HG03175 (cell line): ENCODE measurements around the gene ANTXR1.

ENCODE experiments used
- ATAC-seq: cut with Tn5 transposase; IDR thresholded peaks from one replicate; pipeline ENCODE4 v1.9.1; 2021; ENCODE audit warnings: mild to moderate bottlenecking, moderate library complexity; ENCODE audit not compliant: unreplicated experiment

The ANTXR1 gene

DNA sequence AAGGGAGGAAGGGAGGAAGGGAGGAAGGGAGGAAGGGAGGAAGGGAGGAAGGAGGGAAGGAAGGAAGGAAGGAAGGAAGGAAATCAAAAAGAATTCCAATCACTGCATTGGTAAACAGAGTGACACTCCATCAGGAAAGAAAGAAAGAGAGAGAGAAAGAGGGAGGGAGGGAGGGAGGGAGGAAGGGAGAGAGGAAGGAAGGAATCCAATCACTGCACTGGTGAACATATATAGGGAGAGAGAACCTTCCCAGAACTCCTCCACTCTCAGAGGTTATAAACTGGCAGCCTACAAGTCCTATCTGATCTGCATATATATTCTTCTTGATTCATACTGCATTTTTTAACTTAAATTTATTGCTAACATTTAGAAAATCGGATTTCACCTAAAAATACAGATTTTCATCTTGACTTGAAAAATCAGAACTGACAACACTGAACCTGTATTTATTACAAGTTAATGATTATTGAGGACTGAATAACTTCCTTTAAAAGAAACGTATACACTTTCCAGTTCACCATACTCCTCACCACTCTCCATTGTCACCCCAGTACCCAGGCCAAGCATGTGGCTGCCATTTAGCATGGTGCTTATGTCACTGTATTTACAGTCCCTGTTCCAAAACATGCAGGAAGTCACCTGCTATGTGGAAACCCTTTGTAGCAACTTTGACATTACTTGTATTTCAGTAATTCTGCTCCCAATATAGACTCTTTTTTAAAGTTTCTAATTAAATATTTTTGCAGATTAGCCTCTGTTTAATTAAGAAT, 83.5 kb downstream of the ANTXR1 start:
- no peak for ATAC-seq

- no peak for ATAC-seq
These were observed 84.2 kb downstream of the ANTXR1 start for GRCh38 chr2:69097148-69097610.

- ATAC-seq, result no peak
These were observed 85.1 kb downstream of the ANTXR1 start for GRCh38 chr2:69097891-69098655.

- no peak for ATAC-seq
These were observed 86.6 kb downstream of the ANTXR1 start for GRCh38 chr2:69099541-69099940.

GRCh38 chr2:69100220-69100723, 87.3 kb downstream of the ANTXR1 start:
- ATAC-seq, result no peak

DNA sequence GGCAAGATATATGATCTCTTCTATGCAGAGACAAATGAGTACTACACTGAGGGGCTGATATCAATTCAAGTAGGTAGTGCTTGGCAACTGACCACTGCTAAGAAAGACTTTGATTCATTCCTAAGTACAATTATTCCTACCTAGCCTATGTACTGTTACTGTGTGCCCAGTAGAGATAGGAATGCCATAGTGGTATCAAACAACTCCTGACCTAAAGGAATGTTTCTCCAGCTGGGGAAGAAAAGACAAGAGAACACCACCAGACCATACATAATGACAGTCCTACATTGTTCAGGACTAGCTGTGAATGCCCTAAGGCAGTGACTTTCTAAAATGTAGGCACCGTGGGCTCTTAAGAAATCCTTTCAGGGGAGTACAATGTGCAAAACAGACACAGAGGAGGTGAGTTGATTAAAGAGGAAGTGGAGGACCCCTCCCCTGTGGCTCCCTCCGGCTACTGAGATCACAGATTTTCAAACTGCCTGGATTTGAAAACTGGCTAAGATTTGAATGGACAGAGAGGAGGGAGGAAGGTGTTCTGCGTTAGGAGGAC, 89.1 kb downstream of the ANTXR1 start:
- ATAC-seq, result no peak

DNA sequence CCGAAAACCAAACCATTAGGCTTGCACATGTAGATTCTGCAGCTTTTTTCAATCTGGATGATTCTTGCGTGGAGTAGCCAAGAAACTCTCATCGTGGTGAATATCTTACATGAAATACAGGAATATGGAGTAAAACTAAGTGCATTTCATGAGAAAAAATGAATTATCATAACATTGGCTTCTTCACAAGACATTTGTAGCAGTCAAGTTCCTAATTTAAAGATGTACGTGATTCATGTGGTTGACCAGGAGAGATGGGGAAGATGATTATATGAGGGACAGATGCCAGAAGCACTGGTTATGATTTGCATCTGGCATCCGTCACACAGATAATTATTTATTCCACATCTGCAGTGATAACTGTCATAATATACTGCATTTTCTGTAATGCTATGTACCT, 90.4 kb downstream of the ANTXR1 start:
- no peak for ATAC-seq

GRCh38 chr2:69104261-69104660, 91.3 kb downstream of the ANTXR1 start:
- ATAC-seq, result no peak

GRCh38 chr2:69109255-69109654, 96.3 kb downstream of the ANTXR1 start:
- no peak for ATAC-seq

- no peak for ATAC-seq
These were observed 98.1 kb downstream of the ANTXR1 start for GRCh38 chr2:69111076-69111475.

DNA sequence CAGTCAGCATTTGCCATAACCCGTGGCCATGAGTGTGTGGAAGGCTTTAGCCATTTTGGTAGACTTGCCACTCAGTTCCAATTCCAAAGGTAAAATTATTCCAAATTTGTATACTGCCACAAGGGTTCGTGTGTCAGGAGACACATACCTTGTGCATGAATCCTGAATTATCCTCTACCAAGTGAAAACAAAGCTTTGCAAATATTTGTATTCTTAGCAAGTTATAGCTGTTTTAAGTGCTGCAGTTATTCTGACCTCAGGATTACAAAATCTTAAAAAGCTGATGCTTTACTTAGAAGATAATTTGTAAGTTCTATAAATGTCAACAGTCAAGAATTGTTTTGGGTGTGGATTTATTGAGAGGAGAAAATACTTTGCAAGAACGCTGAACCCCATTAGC, 100.6 kb downstream of the ANTXR1 start:
- ATAC-seq, result no peak

- no peak for ATAC-seq
These were observed 101.6 kb downstream of the ANTXR1 start for GRCh38 chr2:69114534-69114933.

DNA sequence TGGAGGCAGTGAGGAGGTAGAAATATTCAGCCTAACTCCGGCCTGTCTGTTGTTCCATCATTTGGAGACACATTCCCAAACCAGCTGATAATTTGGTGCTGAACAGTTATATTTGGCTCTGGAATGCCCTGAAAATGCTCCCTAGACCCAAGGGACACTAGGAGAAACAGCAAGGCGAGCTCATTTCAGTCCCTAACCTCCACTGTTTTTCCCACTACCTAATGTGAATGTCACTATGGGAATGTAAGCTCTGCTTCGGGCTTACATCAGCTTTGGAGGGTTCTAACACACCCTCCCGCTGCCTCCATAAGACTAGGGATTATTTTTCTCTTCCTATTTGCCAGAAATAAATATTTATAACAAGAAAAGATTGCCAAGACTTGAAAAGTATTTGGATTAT, 103.5 kb downstream of the ANTXR1 start:
- ATAC-seq, result no peak

- no peak for ATAC-seq
These were observed 105.6 kb downstream of the ANTXR1 start for GRCh38 chr2:69118609-69119008.

DNA sequence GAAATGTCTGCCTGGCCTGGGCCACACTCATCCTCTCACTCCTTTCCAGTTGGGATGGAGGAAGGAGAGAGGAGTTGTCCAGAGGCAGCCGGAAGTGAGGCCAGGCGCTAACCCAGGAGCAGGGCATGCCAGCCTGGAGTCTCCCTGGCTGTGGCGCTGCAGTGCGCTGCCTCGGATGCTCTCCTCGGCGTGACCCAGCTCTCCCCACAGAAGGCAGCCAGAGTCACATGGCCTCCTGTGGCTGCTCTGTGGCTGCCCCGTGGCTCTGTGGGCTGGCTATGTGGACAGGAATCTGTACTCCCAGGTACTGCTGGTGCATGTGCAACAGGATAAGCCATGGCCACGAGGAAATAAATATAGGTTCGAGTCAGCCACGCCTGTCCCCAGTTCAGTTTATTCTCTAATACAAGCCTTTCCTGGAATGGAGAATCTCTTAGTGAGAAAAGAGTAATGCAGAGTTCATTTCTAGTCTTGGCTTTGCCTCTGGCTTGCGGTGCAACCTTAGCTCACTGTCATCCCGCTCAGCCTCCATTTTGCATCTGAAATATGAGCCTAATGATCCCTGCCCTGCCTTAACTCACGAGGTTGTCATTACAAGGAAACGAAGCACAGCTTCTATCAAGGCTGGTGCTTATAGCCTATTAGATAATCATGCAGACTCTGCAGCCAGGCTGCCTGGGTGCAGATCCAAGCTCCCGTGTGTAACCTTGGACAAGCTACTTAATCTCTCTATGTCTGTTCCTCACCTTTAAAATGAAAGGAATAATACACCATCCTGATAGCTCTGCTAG, 106.3 kb downstream of the ANTXR1 start:
- ATAC-seq, result no peak

GRCh38 chr2:69122271-69122670, 109.3 kb downstream of the ANTXR1 start:
- ATAC-seq, result no peak

GRCh38 chr2:69123182-69123581, 110.2 kb downstream of the ANTXR1 start:
- ATAC-seq, result no peak

- no peak for ATAC-seq
These were observed 111.4 kb downstream of the ANTXR1 start for GRCh38 chr2:69124343-69124742.

DNA sequence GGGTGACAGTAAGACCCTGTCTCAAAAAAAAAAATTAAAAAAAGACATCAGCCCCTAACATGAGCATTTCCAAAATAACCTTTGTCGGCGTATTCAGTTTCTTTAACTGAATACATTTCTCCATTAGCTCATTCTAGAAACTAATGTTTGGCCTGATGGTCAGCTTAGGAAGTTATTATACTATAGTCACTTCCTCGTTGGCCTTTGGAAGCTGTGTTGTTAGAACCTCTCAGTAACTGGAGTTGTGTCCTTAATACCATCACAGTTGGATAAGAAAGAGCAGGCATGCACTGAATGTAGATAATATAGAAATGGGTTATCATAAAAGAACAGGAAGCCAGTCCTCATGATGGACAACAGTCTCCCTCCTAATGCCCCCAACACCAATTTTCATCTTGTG, 112.8 kb downstream of the ANTXR1 start:
- no peak for ATAC-seq

DNA sequence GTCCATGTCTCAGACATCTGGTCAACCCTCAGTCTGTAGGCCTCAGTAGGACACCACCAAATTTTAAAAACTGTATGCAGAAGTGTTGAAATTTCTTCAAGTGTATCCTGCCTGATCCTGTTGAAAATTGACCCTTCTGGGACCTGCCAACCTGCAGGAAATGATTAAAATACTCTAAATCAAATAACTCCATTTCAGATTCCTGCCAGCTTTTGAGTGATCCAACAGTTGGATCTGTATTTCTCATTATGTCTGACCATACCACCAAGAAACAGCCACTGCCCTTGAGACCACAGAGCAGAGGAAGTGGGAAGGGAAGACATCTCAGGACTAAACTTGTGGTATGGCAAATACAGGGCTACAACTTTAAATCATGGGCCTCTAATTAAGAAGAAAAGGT, 113.4 kb downstream of the ANTXR1 start:
- no peak for ATAC-seq

DNA sequence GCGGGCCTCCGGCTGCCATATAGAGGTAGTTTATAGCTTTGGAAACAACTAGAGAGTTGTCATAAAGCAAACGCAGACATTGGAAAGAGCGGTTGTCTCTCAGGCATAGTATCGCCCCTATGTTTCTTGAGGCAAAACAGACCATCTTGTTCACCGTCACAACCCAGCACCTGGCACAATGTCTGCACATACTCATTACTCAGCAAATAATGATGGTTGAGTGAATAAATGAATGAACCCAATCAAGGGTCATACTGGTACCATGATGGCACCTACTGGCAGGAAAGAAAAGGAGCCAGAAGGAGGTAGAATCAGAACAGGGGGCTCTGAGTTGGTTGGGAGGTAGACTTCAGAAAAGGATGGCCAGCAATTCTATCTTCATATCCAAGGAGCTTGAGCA, 118.5 kb downstream of the ANTXR1 start:
- ATAC-seq, result no peak
